ENCODE data around the gene ZNF616. TPM values are rescaled to one million over a fixed set of nuclear protein-coding genes. Genes with fewer than 3 reads are reported as not detected.
"Not testable (repeated sequence)": the region's sequence is repeated elsewhere in the genome, so short reads cannot be mapped to it uniquely, and the experiment has no call there.

The ZNF616 gene
- total RNA-seq, 1 donor from 2014 or later = 6.8 TPM

DNA sequence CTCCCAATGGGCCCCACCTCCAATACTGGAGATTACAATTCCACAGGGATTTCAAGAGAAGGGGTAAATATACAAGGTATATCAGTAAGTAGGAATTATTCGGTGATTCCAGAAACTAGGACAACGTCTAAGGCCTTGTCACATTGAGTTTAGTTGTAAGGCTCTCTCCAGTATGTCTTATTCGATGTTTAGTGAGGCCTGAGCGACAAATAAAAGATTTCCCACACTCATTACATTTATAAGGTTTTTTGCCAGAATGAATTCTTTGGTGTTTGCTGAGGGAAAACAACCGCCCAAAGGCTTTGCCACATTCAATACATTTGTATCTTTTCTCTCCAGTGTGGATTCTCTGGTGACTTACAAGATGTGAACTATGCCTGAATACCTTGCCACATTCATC lies 25.0 kb downstream of the ZNF616 start:
- Histone ChIP-seq H3K4me3 (ENCODE audit: low read length in 3 of 3) (peak overlapping the region in 2 of 3 donors; percentile 11 to 43), H3K9ac (ENCODE audit: low read depth in 1 of 3, low read length in 3 of 3) (no peak overlapping the region), H3K27ac (ENCODE audit: low read depth, low read length) (no peak overlapping the region), H3K36me3 (ENCODE audit: control insufficient read depth in 3 of 3, insufficient read depth in 3 of 3, low read length in 3 of 3) (peaks cover 41 to 57% (median 46%) of the 10 kb centered on the region in 3 donors), H3K9me3 (ENCODE audit: control insufficient read depth in 3 of 3, low read length in 3 of 3) (peaks cover 49 to 86% (median 76%) of the 10 kb centered on the region in 3 donors), H3K27me3 (ENCODE audit: control insufficient read depth in 3 of 3, insufficient read depth in 3 of 3, low read length in 3 of 3) (no peaks in the 10 kb centered on the region), H3K4me1 (ENCODE audit: control insufficient read depth in 3 of 3, insufficient read depth in 3 of 3, low read length in 3 of 3) (no peaks in the 10 kb centered on the region)

DNA sequence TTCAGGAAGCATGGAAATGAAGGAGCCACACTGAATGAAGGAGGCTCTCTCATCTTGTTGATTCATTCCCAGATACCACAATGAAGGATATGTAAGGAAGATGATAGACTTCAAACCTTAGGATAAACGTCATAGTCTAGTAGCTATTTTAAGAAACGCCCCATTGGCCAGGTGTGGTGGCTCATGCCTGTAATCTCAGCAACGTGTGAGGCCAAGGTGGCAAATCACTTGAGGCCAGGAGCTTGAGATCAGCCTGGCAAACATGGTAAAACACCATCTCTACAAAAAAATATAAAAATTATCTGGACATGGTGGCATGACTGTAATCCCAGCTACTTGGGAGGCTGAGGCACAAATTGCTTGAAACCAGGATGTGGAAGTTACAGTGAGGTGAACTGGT lies 27.1 kb downstream of the ZNF616 start:
- no peak overlapping the region for H3K27ac ChIP-seq (ENCODE audit: low read depth, low read length)
- no peak overlapping the region for H3K4me3 ChIP-seq (ENCODE audit: low read length in 3 of 3)
- H3K9ac ChIP-seq (ENCODE audit: low read depth in 1 of 3, low read length in 3 of 3) = no peak overlapping the region
- H3K9me3 ChIP-seq (ENCODE audit: control insufficient read depth in 3 of 3, low read length in 3 of 3) = peaks cover 41 to 77% (median 63%) of the 10 kb centered on the region in 3 donors
- no peaks in the 10 kb centered on the region for H3K4me1 ChIP-seq (ENCODE audit: control insufficient read depth in 3 of 3, insufficient read depth in 3 of 3, low read length in 3 of 3)
- H3K36me3 ChIP-seq (ENCODE audit: control insufficient read depth in 3 of 3, insufficient read depth in 3 of 3, low read length in 3 of 3) = peaks cover 27 to 38% (median 31%) of the 10 kb centered on the region in 3 donors
- no peaks in the 10 kb centered on the region for H3K27me3 ChIP-seq (ENCODE audit: control insufficient read depth in 3 of 3, insufficient read depth in 3 of 3, low read length in 3 of 3)

- no peak overlapping the region for H3K4me3 ChIP-seq (ENCODE audit: low read length in 3 of 3)
- peaks cover 14 to 22% (median 17%) of the 10 kb centered on the region in 3 donors for H3K36me3 ChIP-seq (ENCODE audit: control insufficient read depth in 3 of 3, insufficient read depth in 3 of 3, low read length in 3 of 3)
- no peaks in the 10 kb centered on the region for H3K4me1 ChIP-seq (ENCODE audit: control insufficient read depth in 3 of 3, insufficient read depth in 3 of 3, low read length in 3 of 3)
- no peak overlapping the region for H3K27ac ChIP-seq (ENCODE audit: low read depth, low read length)
- H3K9me3 ChIP-seq (ENCODE audit: control insufficient read depth in 3 of 3, low read length in 3 of 3) = peaks cover 29 to 66% (median 49%) of the 10 kb centered on the region in 3 donors
- H3K9ac ChIP-seq (ENCODE audit: low read depth in 1 of 3, low read length in 3 of 3) = no peak overlapping the region
- H3K27me3 ChIP-seq (ENCODE audit: control insufficient read depth in 3 of 3, insufficient read depth in 3 of 3, low read length in 3 of 3) = no peaks in the 10 kb centered on the region
Observed at GRCh38 chr19:52110780-52111179, 29.0 kb downstream of the ZNF616 start.

- Histone ChIP-seq H3K4me1 (ENCODE audit: control insufficient read depth in 3 of 3, insufficient read depth in 3 of 3, low read length in 3 of 3) (no peaks in the 10 kb centered on the region), H3K27me3 (ENCODE audit: control insufficient read depth in 3 of 3, insufficient read depth in 3 of 3, low read length in 3 of 3) (no peaks in the 10 kb centered on the region), H3K4me3 (ENCODE audit: low read length in 3 of 3) (no peak overlapping the region), H3K27ac (ENCODE audit: low read depth, low read length) (no peak overlapping the region), H3K9me3 (ENCODE audit: control insufficient read depth in 3 of 3, low read length in 3 of 3) (peaks cover 0 to 10% (median 0%) of the 10 kb centered on the region in 3 donors), H3K36me3 (ENCODE audit: control insufficient read depth in 3 of 3, insufficient read depth in 3 of 3, low read length in 3 of 3) (no peaks in the 10 kb centered on the region), H3K9ac (ENCODE audit: low read depth in 1 of 3, low read length in 3 of 3) (no peak overlapping the region)
Observed at GRCh38 chr19:52102782-52103181, 37.0 kb downstream of the ZNF616 start.

DNA sequence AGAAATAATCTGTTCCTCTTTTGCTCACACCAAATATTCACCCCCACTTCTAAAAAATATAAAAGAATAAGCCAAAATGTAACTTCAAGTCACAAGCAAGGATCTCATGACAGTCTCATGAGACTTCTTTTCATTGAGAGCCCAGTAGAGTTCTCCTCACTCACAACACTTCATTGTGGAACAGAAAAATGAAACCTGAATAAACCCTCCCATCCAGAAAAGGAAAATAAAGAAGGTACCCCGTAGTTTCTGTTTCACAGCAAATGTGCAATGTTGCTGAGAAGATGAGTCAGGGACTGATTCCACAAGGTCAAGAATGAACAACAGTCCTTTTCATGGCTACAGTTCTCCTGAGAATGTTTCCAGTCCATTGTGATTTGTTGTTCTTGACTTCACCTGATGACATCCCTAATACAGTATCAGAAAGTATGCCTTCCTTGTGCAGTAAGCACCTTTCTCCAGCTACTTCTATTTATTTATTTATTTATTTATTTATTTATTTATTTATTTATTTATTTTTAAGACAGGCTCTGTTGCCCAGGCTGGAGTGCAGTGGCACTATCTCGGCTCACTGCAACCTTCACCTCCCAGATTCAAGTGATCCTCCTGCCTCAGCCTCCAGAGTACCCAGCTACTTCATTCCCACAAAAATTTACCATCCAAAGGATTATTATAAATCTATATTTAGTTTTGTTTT lies 37.7 kb downstream of the ZNF616 start:
- Histone ChIP-seq H3K4me1 (ENCODE audit: control insufficient read depth in 3 of 3, insufficient read depth in 3 of 3, low read length in 3 of 3) (no peaks in the 10 kb centered on the region), H3K9ac (ENCODE audit: low read depth in 1 of 3, low read length in 3 of 3) (no peak overlapping the region), H3K36me3 (ENCODE audit: control insufficient read depth in 3 of 3, insufficient read depth in 3 of 3, low read length in 3 of 3) (no peaks in the 10 kb centered on the region), H3K27ac (ENCODE audit: low read depth, low read length) (no peak overlapping the region), H3K4me3 (ENCODE audit: low read length in 3 of 3) (peak overlapping the region in 1 of 3 donors; percentile 5), H3K27me3 (ENCODE audit: control insufficient read depth in 3 of 3, insufficient read depth in 3 of 3, low read length in 3 of 3) (no peaks in the 10 kb centered on the region), H3K9me3 (ENCODE audit: control insufficient read depth in 3 of 3, low read length in 3 of 3) (peaks cover 2 to 7% (median 6%) of the 10 kb centered on the region in 3 donors)

GRCh38 chr19:52099497-52100138 lies 40.1 kb downstream of the ZNF616 start:
- no peak overlapping the region for H3K4me3 ChIP-seq (ENCODE audit: low read length in 3 of 3)
- H3K4me1 ChIP-seq (ENCODE audit: control insufficient read depth in 3 of 3, insufficient read depth in 3 of 3, low read length in 3 of 3) = peaks cover 4 to 6% (median 4%) of the 10 kb centered on the region in 3 donors
- no peaks in the 10 kb centered on the region for H3K27me3 ChIP-seq (ENCODE audit: control insufficient read depth in 3 of 3, insufficient read depth in 3 of 3, low read length in 3 of 3)
- H3K36me3 ChIP-seq (ENCODE audit: control insufficient read depth in 3 of 3, insufficient read depth in 3 of 3, low read length in 3 of 3) = no peaks in the 10 kb centered on the region
- H3K27ac ChIP-seq (ENCODE audit: low read depth, low read length) = no peak overlapping the region
- H3K9me3 ChIP-seq (ENCODE audit: control insufficient read depth in 3 of 3, low read length in 3 of 3) = peaks cover 2 to 7% (median 3%) of the 10 kb centered on the region in 3 donors
- no peak overlapping the region for H3K9ac ChIP-seq (ENCODE audit: low read depth in 1 of 3, low read length in 3 of 3)

- Histone ChIP-seq H3K4me3 (ENCODE audit: low read length in 3 of 3) (peak overlapping the region in 1 of 3 donors; percentile 52), H3K4me1 (ENCODE audit: control insufficient read depth in 3 of 3, insufficient read depth in 3 of 3, low read length in 3 of 3) (peaks cover 13 to 16% (median 14%) of the 10 kb centered on the region in 3 donors)
- not testable (repeated sequence) for H3K9ac ChIP-seq (ENCODE audit: low read depth in 1 of 3, low read length in 3 of 3); H3K27me3 ChIP-seq (ENCODE audit: control insufficient read depth in 3 of 3, insufficient read depth in 3 of 3, low read length in 3 of 3); H3K36me3 ChIP-seq (ENCODE audit: control insufficient read depth in 3 of 3, insufficient read depth in 3 of 3, low read length in 3 of 3); H3K9me3 ChIP-seq (ENCODE audit: control insufficient read depth in 3 of 3, low read length in 3 of 3); H3K27ac ChIP-seq (ENCODE audit: low read depth, low read length)
Observed at GRCh38 chr19:52096416-52096815, 43.3 kb downstream of the ZNF616 start.

DNA sequence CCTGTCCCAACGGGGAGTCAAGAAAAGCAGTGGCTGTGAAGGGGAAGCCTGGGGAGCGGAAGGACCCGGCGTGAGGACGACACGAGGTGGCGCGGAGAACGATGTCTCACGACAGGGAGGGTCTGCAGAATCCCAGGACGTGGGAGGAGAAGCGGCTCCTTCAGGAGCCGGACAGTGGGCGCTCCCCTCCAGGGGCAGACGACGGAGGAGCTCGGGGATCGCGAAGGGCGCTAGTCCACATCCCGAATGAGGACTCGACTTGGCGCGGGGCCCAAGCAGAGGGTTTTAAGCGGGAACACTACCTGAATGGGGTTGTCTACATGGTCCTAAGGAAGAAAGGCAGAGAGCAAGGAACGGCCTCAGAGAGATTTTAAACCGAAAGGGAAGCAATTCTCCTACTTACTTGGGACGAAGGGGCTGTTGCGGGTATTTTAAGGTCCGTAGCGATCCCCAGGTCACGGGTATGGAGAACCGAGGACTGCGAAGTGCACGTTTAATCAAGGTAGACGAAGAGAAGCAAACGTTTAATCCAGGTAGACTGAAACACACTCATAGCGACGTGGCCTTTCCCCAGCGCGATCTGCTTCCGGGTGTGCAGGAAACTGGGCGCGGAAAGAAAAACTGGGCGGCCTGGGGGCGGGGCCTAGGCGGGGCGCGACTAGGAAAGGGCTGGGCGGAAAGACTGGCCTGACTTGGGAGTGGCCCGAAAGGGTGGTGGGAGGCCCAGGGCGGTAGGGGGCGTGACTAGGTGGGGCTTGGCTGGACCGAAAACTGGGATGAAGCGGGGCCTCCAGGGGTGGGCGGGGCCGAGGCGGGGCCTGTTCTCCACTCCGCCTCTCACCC lies 44.3 kb downstream of the ZNF616 start, which contains the start of gene ZNF841:
Gene ZNF841 (minus strand): TSS at position 594 of the 843 bp plus-strand sequence. CDS start 10,964 bp downstream, outside the sequence.
- H3K27ac ChIP-seq (ENCODE audit: low read depth, low read length) = peak within 1 kb of the TSS; percentile 45
- peaks cover 3 to 11% (median 3%) of the 10 kb centered on the region in 3 donors for H3K36me3 ChIP-seq (ENCODE audit: control insufficient read depth in 3 of 3, insufficient read depth in 3 of 3, low read length in 3 of 3)
- H3K4me3 ChIP-seq (ENCODE audit: low read length in 3 of 3) = peak within 1 kb of the TSS; percentile 87 to 99 (median 98)
- H3K4me1 ChIP-seq (ENCODE audit: control insufficient read depth in 3 of 3, insufficient read depth in 3 of 3, low read length in 3 of 3) = peaks cover 13 to 16% (median 14%) of the 10 kb centered on the region in 3 donors
- peaks cover 2 to 7% (median 3%) of the 10 kb centered on the region in 3 donors for H3K9me3 ChIP-seq (ENCODE audit: control insufficient read depth in 3 of 3, low read length in 3 of 3)
- peak within 1 kb of the TSS; percentile 84 to 94 (median 91) for H3K9ac ChIP-seq (ENCODE audit: low read depth in 1 of 3, low read length in 3 of 3)
- no peaks in the 10 kb centered on the region for H3K27me3 ChIP-seq (ENCODE audit: control insufficient read depth in 3 of 3, insufficient read depth in 3 of 3, low read length in 3 of 3)

DNA sequence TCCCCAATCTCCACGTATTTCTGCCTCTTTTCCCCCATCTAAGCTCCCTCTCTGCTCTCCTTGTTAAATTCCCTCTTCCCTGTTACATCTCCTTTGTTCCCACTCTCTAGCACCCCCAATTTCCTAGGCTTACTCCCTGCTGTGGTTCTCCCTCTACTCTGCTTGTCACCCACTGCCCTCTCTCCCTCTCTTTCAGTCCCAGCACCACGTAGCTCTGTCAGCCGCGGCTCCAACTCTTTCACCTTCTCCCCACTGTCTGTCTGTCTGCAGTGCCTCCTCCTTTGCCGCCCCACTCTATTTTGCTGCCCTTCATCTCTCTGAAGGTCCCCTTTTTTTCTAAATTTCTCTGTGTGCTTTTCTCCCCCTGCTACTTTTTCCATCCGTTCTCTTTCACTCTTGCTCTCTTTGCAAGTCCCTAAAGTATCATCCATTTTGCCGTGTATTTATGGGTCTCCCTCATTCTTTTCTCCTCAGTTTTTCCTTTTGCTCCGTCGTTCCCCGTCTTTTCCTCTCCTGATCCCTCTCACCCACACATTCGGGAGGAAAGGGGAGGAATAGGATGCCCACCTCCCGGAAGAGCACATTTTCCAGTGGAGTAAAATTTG lies 45.1 kb downstream of the ZNF616 start:
- Histone ChIP-seq H3K9me3 (ENCODE audit: control insufficient read depth in 3 of 3, low read length in 3 of 3) (peaks cover 2 to 7% (median 3%) of the 10 kb centered on the region in 3 donors), H3K27ac (ENCODE audit: low read depth, low read length) (no peak overlapping the region), H3K4me1 (ENCODE audit: control insufficient read depth in 3 of 3, insufficient read depth in 3 of 3, low read length in 3 of 3) (peaks cover 13 to 16% (median 14%) of the 10 kb centered on the region in 3 donors), H3K36me3 (ENCODE audit: control insufficient read depth in 3 of 3, insufficient read depth in 3 of 3, low read length in 3 of 3) (peaks cover 5 to 11% (median 9%) of the 10 kb centered on the region in 3 donors), H3K27me3 (ENCODE audit: control insufficient read depth in 3 of 3, insufficient read depth in 3 of 3, low read length in 3 of 3) (no peaks in the 10 kb centered on the region), H3K4me3 (ENCODE audit: low read length in 3 of 3) (peak overlapping the region; percentile 87 to 99 (median 98)), H3K9ac (ENCODE audit: low read depth in 1 of 3, low read length in 3 of 3) (peak overlapping the region; percentile 84 to 94 (median 91))
